OCI-LY7 (cell line): ENCODE data around the gene UQCRFS1. TPM values are rescaled to one million over a fixed set of nuclear protein-coding genes. Genes with fewer than 3 reads are reported as not detected.
"Not testable (repeated sequence)": the region's sequence is repeated elsewhere in the genome, so short reads cannot be mapped to it uniquely, and the experiment has no call there.

ENCODE experiments used
- BruUV-seq: library from RNA; stranded (reverse); fragments of 400-500 nt; replicated peaks from 2 replicates; lab custom pipeline; 2021; lab: Mats Ljungman, UMichigan
- CTCF ChIA-PET: fragments of 300-600 bp; sonication (Branson Sonifier 250); formaldehyde crosslinking; loops from one replicate; lab custom pipeline; 2022; ENCODE audit warnings: antibody characterized with exemption; ENCODE audit not compliant: unreplicated experiment; lab: Charles Lee
- POLR2A ChIA-PET: fragments of 300-600 bp; sonication (Branson Sonifier 250); formaldehyde crosslinking; loops from one replicate; lab custom pipeline; 2022; ENCODE audit warnings: antibody characterized with exemption; lab: Charles Lee
- DNase-seq: peaks from one replicate; pipeline ENCODE4 v3.0.0-alpha.2; 2015; ENCODE audit warnings: low spot score
- H2AFZ ChIP-seq: fragments of 200-600 bp; sonication (generic), shearing (Covaris generic); 2 replicates; pipeline ENCODE4 v1.6.1; 2014; ENCODE audit warnings: mild to moderate bottlenecking, antibody characterized with exemption, low read length, moderate library complexity
- H3K27ac ChIP-seq: fragments of 200-600 bp; sonication (generic); 2 replicates; pipeline ENCODE4 v1.5.1; 2014; ENCODE audit warnings: mixed run types, low read depth, mild to moderate bottlenecking, moderate library complexity, low read length, inconsistent platforms; ENCODE audit not compliant: poor library complexity, severe bottlenecking
- H3K36me3 ChIP-seq: fragments of 200-600 bp; sonication (generic); 2 replicates; pipeline ENCODE4 v1.6.1; 2014; ENCODE audit warnings: mild to moderate bottlenecking, antibody characterized with exemption, low read length, moderate library complexity, mixed read lengths; ENCODE audit not compliant: insufficient read depth
- H3K4me1 ChIP-seq: fragments of 200-600 bp; sonication (generic); 2 replicates; pipeline ENCODE4 v1.5.1; 2014; ENCODE audit warnings: mild to moderate bottlenecking, low read length; ENCODE audit not compliant: insufficient read depth, poor library complexity, severe bottlenecking
- H3K4me2 ChIP-seq: fragments of 200-600 bp; sonication (generic); 2 replicates; pipeline ENCODE4 v1.6.1; 2014; ENCODE audit warnings: mild to moderate bottlenecking, low read length
- H3K4me3 ChIP-seq: fragments of 200-600 bp; sonication (generic); 2 replicates; pipeline ENCODE4 v1.5.1; 2014; ENCODE audit warnings: mild to moderate bottlenecking, low read depth, low read length; ENCODE audit not compliant: poor library complexity, severe bottlenecking
- H3K79me2 ChIP-seq: fragments of 200-600 bp; sonication (generic); 2 replicates; pipeline ENCODE4 v1.6.1; 2016; ENCODE audit warnings: low read depth, mild to moderate bottlenecking, low read length, moderate library complexity, mixed read lengths; ENCODE audit not compliant: insufficient read depth
- H3K9me2 ChIP-seq: fragments of 200-600 bp; sonication (generic); 2 replicates; pipeline ENCODE4 v1.6.1; 2016; ENCODE audit warnings: mild to moderate bottlenecking, low read length, mixed read lengths; ENCODE audit not compliant: insufficient read depth
- H3K9me3 ChIP-seq: fragments of 200-600 bp; sonication (generic); 2 replicates; pipeline ENCODE4 v1.6.1; 2014; ENCODE audit warnings: mild to moderate bottlenecking, mixed run types, low read length, mixed read lengths
- H4K20me1 ChIP-seq: fragments of 200-600 bp; sonication (generic); 2 replicates; pipeline ENCODE4 v1.6.1; 2014; ENCODE audit warnings: mild to moderate bottlenecking, antibody characterized with exemption, low read length, moderate library complexity, mixed read lengths; ENCODE audit not compliant: insufficient read depth
- EZH2phosphoT487 ChIP-seq: fragments of 200-600 bp; sonication (generic); IDR thresholded peaks from 2 replicates; pipeline ENCODE4 v1.6.1; 2018; ENCODE audit warnings: low read depth, borderline replicate concordance, mild to moderate bottlenecking, mixed run types, antibody characterized with exemption, low read length, moderate library complexity, mixed read lengths
- intact Hi-C: fragments of 100-400 bp; cut with micrococcal nuclease; formaldehyde crosslinking; loops from one replicate; pipeline ENCODE4 v1.10.0; 2022; ENCODE audit not compliant: unreplicated experiment
- total RNA-seq, 2 experiments: library from RNA; depleted of rRNA in 1 of 2; stranded (reverse); fragments of >200 nt in 1 of 2; shearing (Covaris generic) in 1 of 2; gene quantifications; 2 replicates each; pipeline ENCODE4 v1.2.3, GENCODE V29; 2014 to 2022
- TF ChIP-seq, protein P1 (sequence below): fragments of 200-600 bp; sonication (generic); conservative IDR thresholded peaks from 2 replicates; pipeline ENCODE4 v1.5.1; 2014; ENCODE audit warnings: mild to moderate bottlenecking, antibody characterized with exemption, low read length, moderate library complexity, mixed read lengths

The UQCRFS1 gene
- total RNA-seq, 2 experiments from 2014 or later, result 40.6 to 42.6 TPM

DNA sequence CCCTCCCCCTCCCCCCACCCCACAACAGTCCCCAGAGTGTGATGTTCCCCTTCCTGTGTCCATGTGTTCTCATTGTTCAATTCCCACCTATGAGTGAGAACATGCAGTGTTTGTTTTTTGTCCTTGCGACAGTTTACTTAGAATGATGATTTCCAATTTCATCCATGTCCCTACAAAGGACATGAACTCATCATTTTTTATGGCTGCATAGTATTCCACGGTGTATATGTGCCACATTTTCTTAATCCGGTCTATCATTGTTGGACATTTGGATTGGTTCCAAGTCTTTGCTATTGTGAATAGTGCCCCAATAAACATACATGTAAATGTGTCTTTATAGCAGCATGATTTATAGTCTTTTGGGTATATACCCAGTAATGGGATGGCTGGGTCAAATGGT, 2.4 kb downstream of the UQCRFS1 start:
- H3K9me2 ChIP-seq, DNase-seq, H3K27ac ChIP-seq, POLR2A ChIA-PET, H3K9me3 ChIP-seq, CTCF ChIA-PET, H3K4me2 ChIP-seq, BruUV-seq, H3K4me3 ChIP-seq, H2AFZ ChIP-seq: not testable (repeated sequence)
- Histone ChIP-seq H3K4me1 (peaks cover 27% of the 10 kb centered on the region), H3K36me3 (peaks cover 69% of the 10 kb centered on the region), H4K20me1 (peaks cover 37% of the 10 kb centered on the region), H3K79me2 (peaks cover 62% of the 10 kb centered on the region)
- intact Hi-C loops, result loop anchor here (5.0 to 10.0 kb wide), 2 partner anchors 397 to 514 kb away; partner anchors contain the start of gene POP4

DNA sequence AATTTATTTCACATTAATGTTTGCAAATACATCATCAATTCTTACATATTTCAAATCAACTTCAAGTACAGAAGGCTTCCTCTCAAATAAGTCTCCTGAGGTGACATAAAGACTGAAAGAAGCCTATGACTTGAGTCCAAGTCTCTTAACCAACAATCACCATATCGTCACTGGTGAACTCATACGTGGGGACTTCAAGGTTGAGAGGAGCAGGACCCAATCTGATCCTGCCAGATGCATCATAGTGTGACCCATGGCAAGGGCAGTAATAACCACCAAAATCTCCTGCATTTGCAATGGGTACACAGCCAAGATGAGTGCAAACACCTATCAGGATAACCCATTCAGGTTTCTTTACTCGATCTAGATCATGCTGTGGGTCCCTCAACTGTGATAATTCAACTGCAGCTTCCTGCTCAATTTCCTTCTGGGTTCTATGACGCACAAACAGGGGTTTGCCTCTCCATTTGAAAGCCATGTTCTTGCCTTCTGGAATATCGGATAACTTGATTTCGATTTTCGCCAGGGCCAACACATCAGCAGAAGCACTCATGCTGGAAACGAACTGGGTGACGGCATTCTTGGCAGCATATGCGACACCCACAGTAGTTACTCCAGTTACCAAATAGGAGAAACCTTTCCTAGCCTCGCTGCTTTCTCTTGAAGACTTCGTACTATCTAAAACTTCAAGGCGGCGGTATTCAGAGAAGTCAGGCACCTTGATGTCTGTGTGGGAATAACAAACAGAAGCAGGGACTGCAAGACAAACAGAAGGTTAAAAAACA, 5.4 kb downstream of the UQCRFS1 start:
- peaks cover 60% of the 10 kb centered on the region for H3K79me2 ChIP-seq
- peaks cover 20% of the 10 kb centered on the region for H3K4me1 ChIP-seq
- H3K4me2 ChIP-seq, H3K9me3 ChIP-seq, POLR2A ChIA-PET, DNase-seq, H3K9me2 ChIP-seq, H3K4me3 ChIP-seq, H3K27ac ChIP-seq, CTCF ChIA-PET, H2AFZ ChIP-seq, BruUV-seq, intact Hi-C loops: not testable (repeated sequence)
- H3K36me3 ChIP-seq, result peaks cover 84% of the 10 kb centered on the region
- peaks cover 41% of the 10 kb centered on the region for H4K20me1 ChIP-seq

DNA sequence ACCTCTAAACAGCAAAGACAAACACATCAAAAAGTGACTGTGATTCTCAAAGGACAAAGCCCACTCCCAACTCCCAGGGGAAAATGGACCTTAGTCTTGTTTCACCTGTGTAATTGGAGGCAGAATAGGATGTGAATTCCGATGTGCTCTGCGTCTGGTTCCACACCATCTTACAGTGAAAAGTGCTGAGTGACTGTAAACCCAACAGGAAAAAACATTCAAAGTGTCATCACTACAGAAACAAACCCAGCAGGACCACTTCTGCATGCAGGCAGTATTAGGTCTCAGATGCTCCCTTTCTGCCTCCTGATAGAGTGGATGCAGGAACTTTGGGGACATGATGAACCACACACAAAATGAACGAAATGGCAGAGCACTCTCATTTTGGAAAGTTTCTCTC, 6.5 kb downstream of the UQCRFS1 start:
- no TSS peak for BruUV-seq

More for the DNA sequence above, 6.5 kb downstream of the UQCRFS1 start:
- Histone ChIP-seq H3K27ac (no peak overlapping the region), H3K4me1 (peaks cover 15% of the 10 kb centered on the region), H3K4me3 (no peak overlapping the region), H3K4me2 (no peak overlapping the region), H3K9me3 (peaks cover 5% of the 10 kb centered on the region; the same call in 1 of the 2 replicates), H2AFZ (no peak overlapping the region), H3K36me3 (peaks cover 72% of the 10 kb centered on the region), H3K9me2 (no peaks in the 10 kb centered on the region), H3K79me2 (peaks cover 48% of the 10 kb centered on the region), H4K20me1 (peaks cover 33% of the 10 kb centered on the region)
- CTCF ChIA-PET, result no interaction called here
- POLR2A ChIA-PET, result no interaction called here
- no peak for DNase-seq
- intact Hi-C loops, result no loop called here
- no peak for TF ChIP-seq EZH2phosphoT487
- TF ChIP-seq, protein P1, sequence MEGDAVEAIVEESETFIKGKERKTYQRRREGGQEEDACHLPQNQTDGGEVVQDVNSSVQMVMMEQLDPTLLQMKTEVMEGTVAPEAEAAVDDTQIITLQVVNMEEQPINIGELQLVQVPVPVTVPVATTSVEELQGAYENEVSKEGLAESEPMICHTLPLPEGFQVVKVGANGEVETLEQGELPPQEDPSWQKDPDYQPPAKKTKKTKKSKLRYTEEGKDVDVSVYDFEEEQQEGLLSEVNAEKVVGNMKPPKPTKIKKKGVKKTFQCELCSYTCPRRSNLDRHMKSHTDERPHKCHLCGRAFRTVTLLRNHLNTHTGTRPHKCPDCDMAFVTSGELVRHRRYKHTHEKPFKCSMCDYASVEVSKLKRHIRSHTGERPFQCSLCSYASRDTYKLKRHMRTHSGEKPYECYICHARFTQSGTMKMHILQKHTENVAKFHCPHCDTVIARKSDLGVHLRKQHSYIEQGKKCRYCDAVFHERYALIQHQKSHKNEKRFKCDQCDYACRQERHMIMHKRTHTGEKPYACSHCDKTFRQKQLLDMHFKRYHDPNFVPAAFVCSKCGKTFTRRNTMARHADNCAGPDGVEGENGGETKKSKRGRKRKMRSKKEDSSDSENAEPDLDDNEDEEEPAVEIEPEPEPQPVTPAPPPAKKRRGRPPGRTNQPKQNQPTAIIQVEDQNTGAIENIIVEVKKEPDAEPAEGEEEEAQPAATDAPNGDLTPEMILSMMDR, result no peak
